CD8-positive, alpha-beta memory T cell (primary cell): ENCODE measurements around the gene EXOC4. TPM values are rescaled to one million over a fixed set of nuclear protein-coding genes. Genes with fewer than 3 reads are reported as not detected.

Experiments used
- CTCF ChIA-PET: fragments of 350-600 bp; sonication (Branson Sonifier 250); formaldehyde crosslinking; loops from one replicate; lab custom pipeline; 2021; ENCODE audit warnings: antibody characterized with exemption; lab: Charles Lee
- POLR2A ChIA-PET: fragments of 350-600 bp; sonication (Branson Sonifier 250); formaldehyde crosslinking; loops from one replicate; lab custom pipeline; 2021; ENCODE audit warnings: antibody characterized with exemption; lab: Charles Lee
- DNase-seq, 5 donors: peaks; one replicate each; pipeline versions ENCODE4 v3.0.0 to v3.0.0-alpha.2; 2020 to 2022; ENCODE audit warnings: mixed read lengths in 1 of 5
- H3K27ac ChIP-seq: one replicate; pipeline ENCODE4 v1.7.0; 2013; ENCODE audit warnings: low read depth, mild to moderate bottlenecking, low read length, moderate library complexity
- H3K27me3 ChIP-seq: 2 replicates; pipeline ENCODE4 v1.7.0; 2013; ENCODE audit warnings: low read length, mild to moderate bottlenecking; ENCODE audit not compliant: insufficient read depth, poor library complexity, severe bottlenecking
- H3K36me3 ChIP-seq: 2 replicates; pipeline ENCODE4 v1.7.0; 2013; ENCODE audit warnings: mild to moderate bottlenecking, low read length, moderate library complexity; ENCODE audit not compliant: insufficient read depth
- H3K4me1 ChIP-seq: 2 replicates; pipeline ENCODE4 v1.7.0; 2013; ENCODE audit warnings: mild to moderate bottlenecking, low read length, moderate library complexity; ENCODE audit not compliant: insufficient read depth
- H3K4me3 ChIP-seq: 2 replicates; pipeline ENCODE4 v1.7.0; 2013; ENCODE audit warnings: mild to moderate bottlenecking, low read length
- H3K9me3 ChIP-seq: 2 replicates; pipeline ENCODE4 v1.7.0; 2013; ENCODE audit warnings: mild to moderate bottlenecking, low read length
- H3K27ac Mint-ChIP-seq, 8 donors: one replicate each; pipeline ENCODE4 v1.8.0; 2020 to 2021; ENCODE audit warnings: mixed read lengths in 8 of 8, mild to moderate bottlenecking in 6 of 8, inconsistent platforms in 3 of 8, moderate library complexity in 3 of 8
- H3K27me3 Mint-ChIP-seq, 2 donors: one replicate each; pipeline ENCODE4 v1.8.0; 2020 to 2021; ENCODE audit warnings: mixed read lengths in 2 of 2, mild to moderate bottlenecking in 1 of 2, moderate library complexity in 1 of 2
- H3K36me3 Mint-ChIP-seq, 3 donors: one replicate each; pipeline ENCODE4 v1.8.0; 2020 to 2021; ENCODE audit warnings: mixed read lengths in 3 of 3, inconsistent platforms in 1 of 3, mild to moderate bottlenecking in 1 of 3
- H3K4me1 Mint-ChIP-seq, 3 donors: one replicate each; pipeline ENCODE4 v1.8.0; 2020 to 2021; ENCODE audit warnings: mixed read lengths in 3 of 3, inconsistent platforms in 1 of 3, mild to moderate bottlenecking in 1 of 3
- H3K4me3 Mint-ChIP-seq, 7 donors: one replicate each; pipeline ENCODE4 v1.8.0; 2020 to 2021; ENCODE audit warnings: mixed read lengths in 7 of 7, mild to moderate bottlenecking in 6 of 7, moderate library complexity in 4 of 7, inconsistent platforms in 2 of 7
- H3K9me3 Mint-ChIP-seq, 5 donors: one replicate each; pipeline ENCODE4 v1.8.0; 2020 to 2022; ENCODE audit warnings: mixed read lengths in 5 of 5, mild to moderate bottlenecking in 3 of 5, moderate library complexity in 2 of 5, inconsistent platforms in 1 of 5
- polyA plus RNA-seq: library from polyadenylated mRNA; unstranded; fragments of 300-500 nt; fragmentation: Illumina TruSeq; gene quantifications from one replicate; pipeline ENCODE4 v1.2.3, GENCODE V29; 2021
- total RNA-seq, 2 experiments: library from RNA; stranded (reverse); gene quantifications; one replicate each; pipeline ENCODE4 v1.2.3, GENCODE V29; 2021

Gene EXOC4
- total and polyA plus RNA-seq, 3 experiments from 2014 or later: 34.5 to 53.2 (median 50.3) TPM

DNA sequence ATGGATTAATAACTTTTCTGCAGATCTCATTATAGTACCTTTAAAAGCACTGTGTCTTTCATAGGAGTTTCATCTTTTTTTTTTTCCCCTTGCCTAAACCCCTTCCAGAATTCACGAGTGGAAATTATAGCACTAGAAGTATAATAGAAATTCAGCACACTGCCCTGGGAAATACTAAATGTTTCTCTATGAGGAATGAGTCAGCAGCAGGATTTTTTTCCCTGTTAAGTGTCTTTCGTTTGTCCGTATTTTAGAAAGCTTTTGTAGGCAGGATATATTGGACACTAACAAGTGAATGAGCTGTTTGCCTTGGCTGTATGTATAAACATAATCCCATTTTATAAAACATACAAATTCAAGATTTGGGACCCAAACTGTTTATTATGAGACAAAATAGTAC is 105.8 kb downstream of the EXOC4 start:
- ChIA-PET CTCF (no interaction called here), POLR2A (no interaction called here)

DNA sequence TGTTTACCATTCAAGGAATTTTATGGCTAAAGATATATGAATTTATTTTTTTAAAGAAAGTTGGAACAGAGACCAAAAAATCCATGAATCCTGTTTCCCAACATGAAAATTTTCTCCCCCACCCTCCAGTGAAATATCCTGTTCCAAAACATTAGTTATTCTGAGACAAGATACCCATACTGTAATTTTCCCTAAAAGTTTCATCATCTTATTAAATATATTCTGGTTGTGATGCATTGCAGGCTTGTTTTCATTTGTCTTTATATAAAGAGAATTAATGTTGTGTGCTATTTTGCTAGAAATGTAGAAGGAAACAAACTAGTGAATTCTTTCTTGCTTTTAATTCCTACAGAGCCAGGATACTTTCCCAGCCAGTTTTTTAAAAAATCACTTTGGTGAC is 106.6 kb downstream of the EXOC4 start:
- peaks cover 2 to 15% (median 5%) of the 10 kb centered on the region in 3 donors for H3K4me1 Mint-ChIP-seq
- no peaks in the 10 kb centered on the region for H3K27me3 Mint-ChIP-seq
- H3K4me3 Mint-ChIP-seq: no peak overlapping the region
- no peak overlapping the region for H3K4me3 ChIP-seq
- H3K36me3 ChIP-seq: no peaks in the 10 kb centered on the region
- no peaks in the 10 kb centered on the region for H3K27me3 ChIP-seq
- H3K9me3 Mint-ChIP-seq: peaks cover 0 to 4% (median 0%) of the 10 kb centered on the region in 5 donors
- CTCF ChIA-PET: no interaction called here
- H3K36me3 Mint-ChIP-seq: peaks cover 21 to 42% (median 32%) of the 10 kb centered on the region in 3 donors
- DNase-seq: no peak
- POLR2A ChIA-PET: no interaction called here
- H3K9me3 ChIP-seq: no peaks in the 10 kb centered on the region
- H3K4me1 ChIP-seq: no peaks in the 10 kb centered on the region
- H3K27ac Mint-ChIP-seq: peak overlapping the region in 2 of 8 donors; percentile 21 to 63
- H3K27ac ChIP-seq: no peak overlapping the region

More for the DNA sequence above, 105.8 kb downstream of the EXOC4 start:
- Histone ChIP-seq H3K27ac (no peak overlapping the region), H3K4me1 (no peaks in the 10 kb centered on the region), H3K36me3 (no peaks in the 10 kb centered on the region), H3K9me3 (no peaks in the 10 kb centered on the region), H3K4me3 (no peak overlapping the region), H3K27me3 (no peaks in the 10 kb centered on the region)
- Mint-ChIP-seq H3K9me3 (peaks cover 1 to 6% (median 3%) of the 10 kb centered on the region in 5 donors), H3K27ac (peak overlapping the region in 1 of 8 donors; percentile 36), H3K27me3 (no peaks in the 10 kb centered on the region), H3K4me3 (no peak overlapping the region), H3K4me1 (peaks cover 0 to 18% (median 4%) of the 10 kb centered on the region in 3 donors), H3K36me3 (peaks cover 21 to 44% (median 38%) of the 10 kb centered on the region in 3 donors)
- DNase-seq: no peak

DNA sequence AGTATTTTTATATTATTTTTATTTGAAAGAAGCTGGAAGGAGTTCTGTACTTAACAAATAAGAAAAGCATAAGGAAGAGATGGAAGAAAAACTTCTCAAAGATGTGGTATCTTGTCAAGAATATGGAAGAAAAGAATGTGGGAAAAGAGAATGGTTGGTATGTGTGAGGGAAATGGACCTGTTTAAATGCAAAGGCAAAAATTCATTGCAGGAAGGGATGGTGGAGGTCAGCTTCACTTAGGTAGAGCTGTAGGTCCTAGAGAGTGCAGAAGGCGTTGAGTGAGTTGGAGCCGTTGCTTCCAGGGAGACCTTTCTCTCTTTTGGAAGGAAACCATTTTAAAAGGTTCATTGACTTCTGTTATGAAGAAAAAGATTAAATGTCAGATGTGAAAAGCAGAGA is 107.3 kb downstream of the EXOC4 start:
- Histone ChIP-seq H3K36me3 (no peaks in the 10 kb centered on the region), H3K9me3 (no peaks in the 10 kb centered on the region), H3K4me3 (no peak overlapping the region), H3K27me3 (no peaks in the 10 kb centered on the region), H3K4me1 (no peaks in the 10 kb centered on the region), H3K27ac (no peak overlapping the region)
- CTCF ChIA-PET: no interaction called here
- peaks cover 0 to 4% (median 0%) of the 10 kb centered on the region in 5 donors for H3K9me3 Mint-ChIP-seq
- no peak overlapping the region for H3K4me3 Mint-ChIP-seq
- peaks cover 19 to 40% (median 28%) of the 10 kb centered on the region in 3 donors for H3K36me3 Mint-ChIP-seq
- peaks cover 10 to 18% (median 10%) of the 10 kb centered on the region in 3 donors for H3K4me1 Mint-ChIP-seq
- no peaks in the 10 kb centered on the region for H3K27me3 Mint-ChIP-seq
- no peak for DNase-seq
- no peak overlapping the region for H3K27ac Mint-ChIP-seq
- POLR2A ChIA-PET: no interaction called here

DNA sequence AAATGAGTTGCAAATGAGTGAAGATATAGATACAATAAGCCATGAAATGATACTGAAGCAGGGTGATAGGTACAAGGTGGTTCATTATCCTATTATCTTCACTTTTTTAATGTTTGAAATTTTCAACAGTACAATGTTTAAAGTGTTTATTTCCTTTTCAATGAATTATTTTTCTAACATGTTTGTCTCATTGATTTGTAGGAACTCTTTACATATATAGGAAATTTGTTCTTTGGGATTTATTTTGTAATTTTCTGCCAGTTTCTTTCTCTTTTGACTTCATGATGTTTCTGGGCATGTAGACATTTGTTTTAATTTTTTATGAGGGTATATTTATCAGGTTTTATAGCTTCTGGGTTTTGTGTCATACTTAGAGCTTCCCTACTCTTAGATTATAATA is 108.9 kb downstream of the EXOC4 start:
- DNase-seq: no peak
- no peaks in the 10 kb centered on the region for H3K27me3 ChIP-seq
- H3K4me3 ChIP-seq: no peak overlapping the region
- Mint-ChIP-seq H3K36me3 (peaks cover 12 to 32% (median 22%) of the 10 kb centered on the region in 3 donors), H3K27me3 (no peaks in the 10 kb centered on the region), H3K4me1 (peaks cover 13 to 23% (median 22%) of the 10 kb centered on the region in 3 donors), H3K27ac (no peak overlapping the region), H3K4me3 (no peak overlapping the region), H3K9me3 (peaks cover 0 to 4% (median 0%) of the 10 kb centered on the region in 5 donors)
- no peaks in the 10 kb centered on the region for H3K9me3 ChIP-seq
- ChIA-PET CTCF (no interaction called here), POLR2A (no interaction called here)
- no peaks in the 10 kb centered on the region for H3K4me1 ChIP-seq
- H3K27ac ChIP-seq: no peak overlapping the region
- no peaks in the 10 kb centered on the region for H3K36me3 ChIP-seq

DNA sequence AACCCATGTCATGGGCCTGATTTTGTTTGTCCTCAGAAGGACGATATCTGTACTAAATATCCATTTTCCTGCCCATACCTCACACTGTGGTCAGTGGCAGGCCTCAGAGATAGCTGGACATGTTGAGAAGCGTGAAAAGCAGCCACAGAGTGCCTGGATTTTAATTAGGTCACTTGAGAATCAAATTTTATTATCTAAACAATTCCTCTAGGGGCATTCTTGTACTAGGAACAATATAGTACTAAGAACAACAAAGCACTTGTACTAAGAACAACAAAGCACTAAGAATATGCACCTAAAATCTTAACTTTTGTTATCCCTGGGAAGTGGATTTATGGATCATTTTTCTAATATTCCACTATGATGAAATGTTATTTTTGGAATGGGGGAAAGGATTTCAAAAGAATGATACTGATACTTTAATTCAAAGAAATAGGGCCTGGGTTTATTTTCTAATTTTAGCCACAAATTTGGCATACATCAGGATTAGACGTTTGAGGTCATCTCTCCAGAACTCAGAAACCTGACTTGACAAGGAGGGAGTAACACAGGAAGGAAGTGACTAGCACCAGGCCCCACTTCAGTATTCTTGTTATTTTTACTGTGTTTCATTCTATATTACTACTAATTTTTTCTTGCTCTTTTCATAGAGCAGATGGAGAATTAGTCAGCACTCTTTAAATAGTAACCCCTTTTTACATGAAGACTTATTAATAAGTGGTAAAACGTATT is 112.2 kb downstream of the EXOC4 start:
- CTCF ChIA-PET: no interaction called here
- H3K36me3 Mint-ChIP-seq: peaks cover 8 to 21% (median 17%) of the 10 kb centered on the region in 3 donors
- H3K27ac ChIP-seq: no peak overlapping the region

DNA sequence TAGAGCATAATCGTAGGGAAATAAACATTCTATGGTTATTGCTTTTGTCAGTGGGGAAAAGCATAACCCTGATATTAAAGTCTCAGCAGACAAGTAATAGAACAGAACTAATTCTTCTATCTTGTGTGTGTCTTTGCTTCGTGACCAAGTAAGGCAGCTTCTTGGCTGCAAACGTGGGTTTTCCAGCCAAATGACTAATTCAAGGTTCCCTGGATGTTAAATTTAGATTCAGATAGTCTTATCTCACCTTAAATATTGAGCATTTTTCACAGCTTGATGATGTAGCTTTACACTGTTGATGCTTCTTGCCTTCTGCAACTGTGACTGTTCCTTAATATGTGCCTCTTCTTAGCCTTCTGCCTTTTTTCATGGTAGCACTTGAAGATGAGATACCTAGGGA is 113.0 kb downstream of the EXOC4 start:
- H3K27me3 Mint-ChIP-seq: peaks cover 0 to 1% of the 10 kb centered on the region in 2 donors
- Histone ChIP-seq H3K9me3 (no peaks in the 10 kb centered on the region), H3K27me3 (no peaks in the 10 kb centered on the region), H3K36me3 (no peaks in the 10 kb centered on the region), H3K4me3 (no peak overlapping the region), H3K27ac (no peak overlapping the region), H3K4me1 (no peaks in the 10 kb centered on the region)
- peak overlapping the region in 2 of 8 donors; percentile 9 to 43 for H3K27ac Mint-ChIP-seq
- H3K4me1 Mint-ChIP-seq: peaks cover 15 to 35% (median 20%) of the 10 kb centered on the region in 3 donors
- no peak for DNase-seq
- H3K4me3 Mint-ChIP-seq: no peak overlapping the region
- POLR2A ChIA-PET: no interaction called here
- CTCF ChIA-PET: no interaction called here
- H3K9me3 Mint-ChIP-seq: peaks cover 0 to 4% (median 0%) of the 10 kb centered on the region in 5 donors
- peaks cover 6 to 15% (median 11%) of the 10 kb centered on the region in 3 donors for H3K36me3 Mint-ChIP-seq

More for the DNA sequence above, 112.2 kb downstream of the EXOC4 start:
- Mint-ChIP-seq H3K4me1 (peaks cover 13 to 35% (median 21%) of the 10 kb centered on the region in 3 donors), H3K27ac (peak overlapping the region in 5 of 8 donors; percentile 1 to 75 (median 51)), H3K27me3 (peaks cover 0 to 1% of the 10 kb centered on the region in 2 donors), H3K4me3 (no peak overlapping the region), H3K9me3 (peaks cover 0 to 4% (median 0%) of the 10 kb centered on the region in 5 donors)
- H3K27me3 ChIP-seq: no peaks in the 10 kb centered on the region
- no peaks in the 10 kb centered on the region for H3K4me1 ChIP-seq
- POLR2A ChIA-PET: no interaction called here
- no peaks in the 10 kb centered on the region for H3K36me3 ChIP-seq
- H3K4me3 ChIP-seq: no peak overlapping the region
- no peak for DNase-seq
- no peaks in the 10 kb centered on the region for H3K9me3 ChIP-seq

DNA sequence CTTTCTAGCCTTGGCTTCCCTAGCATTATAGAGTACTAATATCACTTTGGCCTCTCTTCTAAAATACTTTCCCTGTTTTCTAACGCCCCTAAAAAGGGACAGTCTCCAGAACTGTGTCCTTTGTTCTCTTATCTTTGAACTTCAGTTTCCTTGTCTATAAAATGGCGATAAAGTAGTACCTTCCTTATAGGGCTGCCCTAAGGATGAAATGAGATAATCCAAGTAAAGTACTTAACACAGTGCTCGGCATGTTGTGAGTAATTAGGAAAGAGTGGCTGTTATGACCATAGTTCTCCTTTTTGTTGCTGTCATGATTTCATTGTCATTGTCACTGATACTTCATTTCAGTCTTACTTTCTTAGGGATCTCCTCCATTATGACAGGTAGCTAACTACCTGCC is 114.7 kb downstream of the EXOC4 start:
- ChIA-PET POLR2A (no interaction called here), CTCF (no interaction called here)
- Histone ChIP-seq H3K27ac (no peak overlapping the region), H3K4me3 (no peak overlapping the region), H3K27me3 (no peaks in the 10 kb centered on the region), H3K4me1 (no peaks in the 10 kb centered on the region), H3K36me3 (no peaks in the 10 kb centered on the region), H3K9me3 (no peaks in the 10 kb centered on the region)
- H3K36me3 Mint-ChIP-seq: peaks cover 2 to 5% (median 4%) of the 10 kb centered on the region in 3 donors
- H3K4me3 Mint-ChIP-seq: no peak overlapping the region
- peak overlapping the region in 1 of 8 donors; percentile 13 for H3K27ac Mint-ChIP-seq
- peaks cover 0 to 1% of the 10 kb centered on the region in 2 donors for H3K27me3 Mint-ChIP-seq
- peaks cover 20 to 35% (median 23%) of the 10 kb centered on the region in 3 donors for H3K4me1 Mint-ChIP-seq
- no peaks in the 10 kb centered on the region for H3K9me3 Mint-ChIP-seq
- no peak for DNase-seq

DNA sequence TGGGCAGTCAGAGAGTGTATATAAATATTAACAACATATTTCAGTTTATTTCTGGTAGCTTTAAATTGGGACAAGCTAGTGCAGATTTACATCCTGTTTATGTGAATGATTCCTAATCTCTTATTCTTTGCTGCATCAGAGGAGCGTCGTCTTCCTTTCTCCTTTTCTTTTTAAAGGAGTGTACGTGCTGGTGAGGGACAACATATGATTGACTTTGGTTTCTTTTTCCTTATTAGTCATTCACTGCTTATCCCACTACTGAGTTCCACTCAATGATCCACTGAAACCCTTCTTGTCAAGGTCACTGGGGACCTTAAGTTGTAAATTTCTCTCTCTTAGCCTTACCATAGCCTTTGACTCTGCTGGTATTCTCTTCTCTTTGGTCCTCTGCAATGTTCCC is 116.3 kb downstream of the EXOC4 start:
- H3K27me3 Mint-ChIP-seq: peaks cover 0 to 1% of the 10 kb centered on the region in 2 donors
- peaks cover 0 to 4% (median 2%) of the 10 kb centered on the region in 3 donors for H3K36me3 Mint-ChIP-seq
- DNase-seq: no peak
- POLR2A ChIA-PET: no interaction called here
- H3K36me3 ChIP-seq: no peaks in the 10 kb centered on the region
- H3K4me1 ChIP-seq: no peaks in the 10 kb centered on the region
- H3K27ac ChIP-seq: no peak overlapping the region
- no peak overlapping the region for H3K4me3 Mint-ChIP-seq
- H3K4me3 ChIP-seq: no peak overlapping the region
- peaks cover 20 to 35% (median 23%) of the 10 kb centered on the region in 3 donors for H3K4me1 Mint-ChIP-seq
- no peaks in the 10 kb centered on the region for H3K9me3 ChIP-seq
- H3K9me3 Mint-ChIP-seq: no peaks in the 10 kb centered on the region
- H3K27me3 ChIP-seq: no peaks in the 10 kb centered on the region
- CTCF ChIA-PET: no interaction called here
- H3K27ac Mint-ChIP-seq: no peak overlapping the region
